H1 (cell line): ENCODE results near the gene PRKCH. TPM values are rescaled to one million over a fixed set of nuclear protein-coding genes. Genes with fewer than 3 reads are reported as not detected.

Experiments
- CBX5 ChIP-seq: fragments of 300-800, 300-1000 bp; sonication (generic); IDR thresholded peaks from 2 replicates; pipeline ENCODE4 v1.7.1; 2016; ENCODE audit warnings: antibody characterized with exemption, low read length, low read depth
- CHD7 ChIP-seq: fragments of 300-600 bp; sonication (generic); IDR thresholded peaks from 2 replicates; pipeline ENCODE4 v1.7.1; 2012; ENCODE audit warnings: low read length, moderate library complexity, mild to moderate bottlenecking, inconsistent platforms; ENCODE audit not compliant: insufficient replicate concordance
- EP300 ChIP-seq, 2 experiments: IDR thresholded peaks; 1 replicate in 1 of 2; 2 replicates in 1 of 2; pipeline ENCODE4 v1.6.1; 2011 to 2012; ENCODE audit warnings: low read depth in 2 of 2, low read length in 2 of 2, mild to moderate bottlenecking in 2 of 2, borderline replicate concordance in 1 of 2, inconsistent platforms in 1 of 2, moderate library complexity in 1 of 2
- SIX5 ChIP-seq: IDR thresholded peaks from 2 replicates; pipeline ENCODE4 v1.6.1; 2011; ENCODE audit warnings: mild to moderate bottlenecking, low read depth, low read length
- USF2 ChIP-seq: IDR thresholded peaks from 2 replicates; pipeline ENCODE4 v1.6.1; 2011; ENCODE audit warnings: low read length, improper control_type of control experiment
- polyA plus RNA-seq, 7 experiments: library from polyadenylated mRNA; depleted of rRNA in 3 of 7; stranded (reverse) in 5 of 7; unstranded in 2 of 7; fragments of >200 nt in 5 of 7; fragments of 200-250 nt in 2 of 7; gene quantifications; 1 replicate in 5 of 7; 2 replicates in 1 of 7; 4 replicates in 1 of 7; pipeline versions ENCODE4 v1.2.1 to v1.2.3, GENCODE V29; 2011 to 2013; ENCODE audit warnings: missing spikeins in 2 of 7, mixed read lengths in 2 of 7
- total RNA-seq: library from RNA; stranded (reverse); fragmentation: NEBNext Ultra II Directional; extraction: Animal tissue kit (Norgen Biotek cat#: 25700); gene quantifications from 2 replicates; pipeline ENCODE4 v1.2.1, GENCODE V29; 2021

Gene PRKCH
- total and polyA plus RNA-seq, 2 of the 8 experiments (the other 6 are each of a cell fraction or from before 2014, with no cell fraction given) = 6.4 to 7.0 TPM

GRCh38 chr14:61382842-61383241 lies 61.5 kb downstream of the PRKCH start (continued):
- TF ChIP-seq USF2 = no peak
- TF ChIP-seq EP300 (IDR thresholded peaks at IDR 0.05; ENCODE audit: borderline replicate concordance in 1 of 2, low read depth in 2 of 2, low read length in 2 of 2) = no peak
- no peak for TF ChIP-seq CHD7
- TF ChIP-seq CBX5 = no peak
- no peak for TF ChIP-seq SIX5
